ENCODE data around the gene PLCXD1.
"Not testable (repeated sequence)": the region's sequence is repeated elsewhere in the genome, so short reads cannot be mapped to it uniquely, and the experiment has no call there.

The PLCXD1 gene

GRCh38 chrX:264634-265455 is 16.3 kb upstream of the PLCXD1 start:
- no peak for DNase-seq

DNA sequence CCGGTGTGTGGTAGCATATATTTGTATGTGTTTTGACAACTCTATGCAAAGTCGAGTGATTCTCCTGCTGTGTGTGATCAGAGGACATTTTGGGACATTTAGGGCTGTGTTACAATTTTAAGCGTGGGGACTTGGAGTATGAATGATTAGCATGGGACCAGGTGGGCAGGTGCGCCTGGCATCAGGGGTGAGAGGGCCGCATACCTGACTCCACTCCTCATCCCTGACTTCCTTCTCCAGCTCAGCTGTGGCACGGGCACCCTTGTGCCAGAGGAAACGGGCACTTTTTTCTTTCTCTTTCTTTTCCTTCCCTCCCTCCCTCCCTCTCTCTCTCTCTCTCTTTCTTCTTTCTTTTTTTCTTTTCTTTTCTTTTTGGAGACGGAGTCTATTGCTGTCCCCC is 15.7 kb upstream of the PLCXD1 start:
- no peak for DNase-seq

GRCh38 chrX:267771-268261 is 13.4 kb upstream of the PLCXD1 start:
- no peak for DNase-seq

GRCh38 chrX:270848-271367 is 10.3 kb upstream of the PLCXD1 start:
- peak in 1 of 2 donors; percentile 9 for DNase-seq

DNA sequence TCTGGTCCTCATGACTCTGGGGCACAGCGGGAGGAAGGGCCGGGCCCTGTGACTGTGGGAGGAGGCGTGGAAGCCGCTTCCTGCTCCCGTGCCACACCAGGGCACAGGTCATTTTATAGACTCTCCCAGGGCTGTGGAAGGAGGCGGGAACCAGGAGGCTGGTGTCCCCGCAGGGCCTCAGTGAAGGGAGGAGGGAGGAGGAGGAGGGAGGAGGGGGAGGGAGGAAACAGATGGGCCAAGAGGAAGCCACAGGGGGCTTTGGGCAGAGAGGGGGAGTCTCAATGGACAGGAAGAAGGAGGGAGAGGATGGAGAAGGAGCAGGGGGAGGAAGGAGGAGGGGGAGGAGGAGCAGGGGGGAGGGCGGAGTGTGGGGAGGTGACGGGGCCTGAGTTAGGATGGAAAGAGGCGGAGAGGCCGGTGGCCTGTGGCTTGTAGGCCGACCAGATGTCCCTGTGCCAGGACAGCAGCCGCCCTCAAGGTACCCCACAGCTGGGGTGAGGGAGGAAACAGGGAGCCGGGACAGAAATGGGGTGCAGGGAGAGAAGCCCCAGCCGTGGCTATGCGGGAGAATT is 6.2 kb upstream of the PLCXD1 start:
- DNase-seq: peak in 1 of 2 donors; percentile 55

- no peak for DNase-seq
Measured at GRCh38 chrX:275476-275966, 5.7 kb upstream of the PLCXD1 start.

DNA sequence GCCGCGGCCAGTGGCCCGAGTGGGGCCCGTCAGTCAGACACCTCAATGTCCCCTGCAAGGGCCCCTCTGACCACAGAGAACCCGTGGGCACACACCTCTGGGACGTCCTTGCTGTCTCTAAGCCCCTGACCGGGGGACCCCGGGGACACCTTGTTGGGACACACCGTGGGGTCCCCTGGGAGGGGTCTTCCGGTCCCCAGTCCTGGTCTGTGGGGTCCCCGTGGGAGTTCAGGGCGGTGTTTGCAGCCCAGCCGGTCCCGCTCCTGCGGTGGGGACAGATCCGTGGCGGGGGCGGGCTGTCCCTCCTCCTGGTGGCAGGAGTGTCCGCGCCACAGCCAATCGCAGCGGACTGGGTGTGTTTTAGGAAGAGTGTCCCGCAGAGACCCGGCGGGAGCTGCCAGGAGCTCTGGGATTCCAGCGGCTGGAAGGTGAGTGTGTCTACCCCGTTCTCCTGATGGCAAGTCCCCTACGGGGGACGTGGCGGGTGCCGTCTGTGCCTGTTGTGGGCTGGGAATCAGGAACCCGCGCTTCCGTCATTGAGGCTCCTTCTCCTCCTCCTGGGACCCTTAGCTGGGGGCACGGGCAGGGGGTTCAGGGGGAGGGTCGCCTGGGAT is 5.1 kb upstream of the PLCXD1 start:
- DNase-seq: peak; percentile 49 to 53

- peak; percentile 15 to 28 for DNase-seq
Measured at GRCh38 chrX:276581-277201, 4.5 kb upstream of the PLCXD1 start.

DNA sequence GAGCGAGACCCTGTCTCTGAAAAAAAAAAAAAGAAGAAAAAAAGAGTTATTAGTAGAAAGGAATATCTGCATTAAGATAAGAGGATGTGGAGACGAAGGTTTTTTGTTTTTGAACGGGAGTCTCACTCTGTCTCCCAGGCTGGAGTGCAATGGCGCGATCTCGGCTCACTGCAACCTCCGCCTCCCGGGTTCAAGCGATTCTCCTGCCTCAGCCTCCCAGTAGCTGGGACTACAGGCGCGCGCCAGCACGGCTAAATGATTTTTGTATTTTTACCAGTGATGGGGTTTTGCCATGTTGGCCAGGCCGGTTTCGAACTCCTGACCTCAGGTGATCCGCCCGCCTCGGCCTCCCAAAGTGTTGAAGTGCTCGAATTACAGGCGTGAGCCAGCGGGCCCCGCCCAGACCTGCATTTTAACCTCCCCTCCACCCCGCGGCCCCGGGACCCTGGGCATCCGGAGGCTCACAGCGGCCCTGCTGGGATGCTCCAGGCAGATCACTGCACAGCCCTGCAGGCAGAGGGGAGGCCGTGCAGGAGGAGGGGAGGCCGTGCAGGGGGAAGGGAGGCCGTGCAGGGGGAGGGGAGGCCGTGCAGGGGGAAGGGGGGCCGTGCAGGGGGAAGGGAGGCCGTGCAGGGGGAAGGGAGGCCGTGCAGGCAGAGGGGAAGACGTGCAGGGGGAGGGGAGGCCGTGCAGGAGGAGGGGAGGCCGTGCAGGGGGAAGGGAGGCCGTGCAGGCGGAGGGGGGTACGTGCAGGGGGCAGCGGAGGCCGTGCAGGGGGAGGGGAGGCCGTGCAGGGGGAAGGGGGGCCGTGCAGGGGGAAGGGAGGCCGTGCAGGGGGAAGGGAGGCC is 1.2 kb upstream of the PLCXD1 start:
- not testable (repeated sequence) for DNase-seq

DNA sequence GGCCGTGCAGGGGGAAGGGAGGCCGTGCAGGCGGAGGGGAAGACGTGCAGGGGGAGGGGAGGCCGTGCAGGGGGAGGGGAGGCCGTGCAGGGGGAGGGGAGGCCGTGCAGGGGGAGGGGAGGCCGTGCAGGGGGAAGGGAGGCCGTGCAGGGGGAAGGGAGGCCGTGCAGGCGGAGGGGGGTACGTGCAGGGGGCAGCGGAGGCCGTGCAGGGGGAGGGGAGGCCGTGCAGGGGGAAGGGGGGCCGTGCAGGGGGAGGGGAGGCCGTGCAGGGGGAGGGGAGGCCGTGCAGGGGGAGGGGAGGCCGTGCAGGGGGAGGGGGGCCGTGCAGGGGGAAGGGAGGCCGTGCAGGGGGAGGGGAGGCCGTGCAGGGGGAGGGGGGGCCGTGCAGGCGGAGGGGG is 459 bp upstream of the PLCXD1 start:
- DNase-seq: not testable (repeated sequence)

DNA sequence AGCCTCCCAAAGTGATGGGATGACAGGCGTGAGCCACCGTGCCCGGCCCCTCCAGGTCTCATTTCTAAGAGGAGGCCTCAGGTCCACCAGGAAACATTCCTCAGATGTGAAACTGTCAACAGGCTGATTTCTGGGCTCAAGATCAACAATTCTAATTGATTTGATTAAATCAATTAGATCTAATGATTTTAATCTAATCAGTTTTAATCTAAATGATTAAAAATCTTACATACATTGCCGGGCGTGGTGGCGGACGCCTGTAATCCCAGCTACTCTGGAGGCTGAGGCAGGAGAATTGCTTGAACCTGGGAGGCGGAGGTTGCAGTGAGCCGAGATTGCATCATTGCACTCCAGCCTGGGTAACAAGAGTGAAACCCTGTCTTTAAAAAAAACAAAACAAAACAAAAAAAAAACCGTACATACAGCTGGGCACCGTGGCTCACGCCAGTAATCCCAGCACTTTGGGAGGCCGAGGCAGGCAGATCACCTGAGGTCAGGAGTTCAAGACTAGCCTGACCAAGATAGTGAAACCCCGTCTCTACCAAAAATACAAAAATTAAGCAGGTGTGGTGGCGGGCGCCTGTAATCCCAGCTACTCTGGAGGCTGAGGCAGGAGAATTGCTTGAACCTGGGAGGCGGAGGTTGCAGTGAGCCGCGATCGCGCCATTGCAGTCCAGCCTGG is 960 bp downstream of the PLCXD1 start:
- not testable (repeated sequence) for DNase-seq

GRCh38 chrX:283115-283845 is 2.1 kb downstream of the PLCXD1 start:
- peak; percentile 88 to 90 for DNase-seq

DNA sequence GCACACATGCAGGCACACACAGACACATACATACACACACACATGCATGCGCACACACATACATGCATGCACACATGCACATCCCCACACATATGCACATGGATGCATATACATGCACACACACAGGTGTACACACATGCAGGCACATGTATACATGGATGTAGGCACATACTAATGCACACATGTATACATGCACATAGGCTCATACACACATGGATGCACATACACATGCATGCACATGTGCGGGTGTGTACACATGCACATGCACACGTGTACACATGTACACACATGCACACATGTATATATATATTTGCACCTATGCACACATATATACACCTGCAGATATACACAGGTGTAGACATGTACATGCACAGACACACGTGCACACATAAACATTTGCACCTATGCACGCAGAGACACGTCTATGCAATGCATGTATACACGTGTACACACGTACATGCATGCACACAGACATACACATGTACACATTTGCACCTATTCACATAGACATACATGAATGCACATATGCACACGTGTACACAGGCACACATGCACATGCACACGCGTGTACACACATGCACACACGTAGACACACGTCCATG is 4.0 kb downstream of the PLCXD1 start:
- DNase-seq: no peak

DNA sequence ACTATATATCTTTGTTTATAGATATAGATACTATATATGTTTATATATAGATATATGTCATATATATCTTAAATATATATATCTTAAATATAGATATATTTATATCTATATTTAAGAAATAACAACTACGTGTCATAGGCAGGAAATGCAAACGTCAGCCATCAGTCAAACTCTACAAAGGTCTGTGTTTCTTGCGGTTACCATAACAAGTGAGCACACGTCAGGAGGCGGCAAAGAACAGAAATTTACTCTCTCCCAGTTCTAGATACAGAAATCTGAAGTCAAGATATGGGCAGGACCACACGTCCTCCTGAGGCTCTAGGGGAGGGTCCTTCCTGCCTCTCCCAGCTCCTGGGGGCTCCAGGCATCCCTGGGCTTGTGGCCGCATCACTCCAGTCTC is 6.5 kb downstream of the PLCXD1 start:
- DNase-seq: no peak

GRCh38 chrX:288561-288991 is 7.4 kb downstream of the PLCXD1 start:
- no peak for DNase-seq

- no peak for DNase-seq
Measured at GRCh38 chrX:290476-291166, 9.4 kb downstream of the PLCXD1 start.

DNA sequence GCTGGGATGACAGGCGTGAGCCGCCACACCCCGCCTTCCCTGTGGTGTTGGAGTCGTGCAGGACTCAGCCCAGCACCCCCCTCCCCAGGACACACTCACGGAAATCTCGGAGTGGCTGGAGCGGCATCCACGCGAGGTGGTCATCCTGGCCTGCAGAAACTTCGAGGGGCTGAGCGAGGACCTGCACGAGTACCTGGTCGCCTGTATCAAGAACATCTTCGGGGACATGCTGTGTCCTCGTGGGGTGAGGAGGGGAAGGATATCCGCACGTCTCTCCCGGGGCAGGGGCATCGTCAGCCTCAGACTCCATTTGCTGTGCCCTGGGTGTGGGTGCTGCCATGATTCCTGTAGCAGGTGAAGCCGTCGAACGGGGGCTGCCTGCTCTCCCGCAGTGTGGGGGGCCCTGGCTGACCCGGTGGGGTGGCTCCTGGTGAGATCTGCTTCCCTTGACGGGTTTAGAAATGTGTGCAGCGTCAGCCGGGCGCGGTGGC is 10.3 kb downstream of the PLCXD1 start:
- DNase-seq: no peak

GRCh38 chrX:292900-293897 is 12.0 kb downstream of the PLCXD1 start:
- no peak for DNase-seq
